Measurements from ENCODE around the gene PNISR. TPM values are rescaled to one million over a fixed set of nuclear protein-coding genes. Genes with fewer than 3 reads are reported as not detected.

The PNISR gene
- polyA plus RNA-seq, 1 of the 3 experiments (the other 2 are of a cell fraction), result 39.1 TPM

DNA sequence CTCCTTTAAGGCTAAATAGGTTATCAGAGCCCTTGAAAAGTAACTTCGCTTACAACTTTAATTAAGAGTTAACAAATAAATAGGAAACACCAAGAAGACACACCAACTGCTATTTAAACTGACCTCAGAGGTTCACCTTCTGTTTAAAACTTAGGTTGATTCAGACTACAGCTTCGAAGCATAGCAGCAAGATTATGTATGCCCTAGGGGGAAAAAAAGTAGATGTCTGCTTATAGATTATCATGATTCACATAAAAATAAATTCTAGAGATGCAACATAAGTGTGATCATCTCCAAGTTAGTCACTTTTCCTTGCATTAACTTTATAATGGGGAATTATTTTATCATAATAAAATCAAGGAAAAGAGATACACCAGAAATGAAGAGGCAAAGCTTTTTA is 8.9 kb downstream of the PNISR start (continued):
- no peak for TF ChIP-seq CTCF (IDR thresholded peaks at IDR 0.05)
- no peak for TF ChIP-seq MEF2A (IDR thresholded peaks at IDR 0.05; ENCODE audit: borderline replicate concordance, low read depth)
- no peak for TF ChIP-seq GABPA (IDR thresholded peaks at IDR 0.05; ENCODE audit: low read depth)
- no peak for TF ChIP-seq TCF12 (IDR thresholded peaks at IDR 0.05)
- no peak for TF ChIP-seq TAF1 (IDR thresholded peaks at IDR 0.05; ENCODE audit: borderline replicate concordance, low read depth, low read length)
- TF ChIP-seq POLR2AphosphoS5 (IDR thresholded peaks at IDR 0.05; ENCODE audit: low read depth, low read length), result no peak
- TF ChIP-seq ELF1 (IDR thresholded peaks at IDR 0.05), result no peak
- TF ChIP-seq, protein P1, sequence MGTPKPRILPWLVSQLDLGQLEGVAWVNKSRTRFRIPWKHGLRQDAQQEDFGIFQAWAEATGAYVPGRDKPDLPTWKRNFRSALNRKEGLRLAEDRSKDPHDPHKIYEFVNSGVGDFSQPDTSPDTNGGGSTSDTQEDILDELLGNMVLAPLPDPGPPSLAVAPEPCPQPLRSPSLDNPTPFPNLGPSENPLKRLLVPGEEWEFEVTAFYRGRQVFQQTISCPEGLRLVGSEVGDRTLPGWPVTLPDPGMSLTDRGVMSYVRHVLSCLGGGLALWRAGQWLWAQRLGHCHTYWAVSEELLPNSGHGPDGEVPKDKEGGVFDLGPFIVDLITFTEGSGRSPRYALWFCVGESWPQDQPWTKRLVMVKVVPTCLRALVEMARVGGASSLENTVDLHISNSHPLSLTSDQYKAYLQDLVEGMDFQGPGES (IDR thresholded peaks at IDR 0.05; ENCODE audit: low read depth, low read length), result no peak
- TF ChIP-seq YY1 (IDR thresholded peaks at IDR 0.05; ENCODE audit: low read depth), result no peak

DNA sequence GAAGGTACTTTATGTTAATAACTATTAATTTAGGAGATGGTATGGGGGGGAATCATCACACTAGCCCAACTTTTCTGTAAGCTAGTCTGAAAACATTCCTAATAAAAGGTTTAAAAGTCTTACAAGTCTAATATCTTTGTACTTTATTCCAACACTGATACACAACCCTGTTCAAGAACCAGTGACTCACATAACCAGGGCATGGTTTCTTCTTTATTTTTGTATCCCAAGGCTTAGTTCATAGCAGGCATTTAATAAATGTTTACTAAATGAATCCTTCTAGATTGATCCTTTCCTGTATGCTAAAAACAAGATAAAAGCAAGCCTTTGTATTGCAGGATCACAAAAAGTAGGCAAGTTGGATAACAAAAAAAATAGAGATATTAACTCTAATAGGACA is 9.7 kb downstream of the PNISR start:
- H4K20me1 ChIP-seq (ENCODE audit: insufficient read depth), result peaks cover 92% of the 10 kb centered on the region

More for the DNA sequence above, 9.7 kb downstream of the PNISR start:
- Histone ChIP-seq H3K9me3 (no peaks in the 10 kb centered on the region), H3K79me2 (ENCODE audit: insufficient read depth) (peaks cover 100% of the 10 kb centered on the region), H3K4me1 (ENCODE audit: control insufficient read depth in 1 of 2, insufficient read depth in 2 of 2, low read depth in 1 of 2, low read length in 1 of 2) (peaks cover 2 to 12% of the 10 kb centered on the region in 2 experiments; a peak in 3 of 4 replicates), H3K27me3 (ENCODE audit: insufficient read depth) (no peaks in the 10 kb centered on the region), H3K4me3 (ENCODE audit: low read depth in 2 of 2, low read length in 1 of 2) (no peak overlapping the region), H3K9me2 (no peaks in the 10 kb centered on the region), H3K4me2 (no peak overlapping the region), H3K9ac (no peak overlapping the region), H3F3A (replicated peaks; ENCODE audit: insufficient read depth) (no peaks in the 10 kb centered on the region), H3K27ac (ENCODE audit: low read depth in 2 of 2, low read length in 1 of 2) (no peak overlapping the region), H3K36me3 (replicated peaks in 1 of 2; ENCODE audit: control insufficient read depth in 1 of 2, insufficient read depth in 2 of 2, low read length in 1 of 2) (peaks cover 43 to 55% of the 10 kb centered on the region in 2 experiments), H2AFZ (ENCODE audit: low read depth) (no peak overlapping the region)
- TF ChIP-seq FOSL2 (IDR thresholded peaks at IDR 0.05; ENCODE audit: borderline replicate concordance, low read depth), result no peak
- no peak for TF ChIP-seq USF1 (IDR thresholded peaks at IDR 0.05; ENCODE audit: borderline replicate concordance, low read depth)
- no peak for TF ChIP-seq RAD21 (IDR thresholded peaks at IDR 0.05; ENCODE audit: low read length)
- TF ChIP-seq ZBTB33 (IDR thresholded peaks at IDR 0.05; ENCODE audit: borderline replicate concordance, low read depth), result no peak
- TF ChIP-seq CTCF (IDR thresholded peaks at IDR 0.05), result no peak
- no peak for TF ChIP-seq RCOR1 (IDR thresholded peaks at IDR 0.05; ENCODE audit: low read length)
- TF ChIP-seq CHD2 (IDR thresholded peaks at IDR 0.05; ENCODE audit: low read length, partially characterized antibody), result no peak
- TF ChIP-seq RXRA (IDR thresholded peaks at IDR 0.05; ENCODE audit: borderline replicate concordance, low read depth), result no peak
- TF ChIP-seq NRF1 (IDR thresholded peaks at IDR 0.05; ENCODE audit: low read depth, low read length), result no peak
- TF ChIP-seq, protein P1 (IDR thresholded peaks at IDR 0.05; ENCODE audit: low read depth, low read length), result no peak
- TF ChIP-seq JUND (IDR thresholded peaks at IDR 0.05), result no peak
- TF ChIP-seq SIN3A (IDR thresholded peaks at IDR 0.05; ENCODE audit: borderline replicate concordance, low read depth, low read length), result no peak
- no peak for TF ChIP-seq EZH2phosphoT487 (IDR thresholded peaks at IDR 0.05; ENCODE audit: borderline replicate concordance, low read depth)
- no peak for TF ChIP-seq NFIC (IDR thresholded peaks at IDR 0.05; ENCODE audit: borderline replicate concordance)
- TF ChIP-seq GATA2 (CRISPR knock-in tag; IDR thresholded peaks at IDR 0.05), result no peak
- no peak for TF ChIP-seq YY1 (IDR thresholded peaks at IDR 0.05; ENCODE audit: low read depth)
- TF ChIP-seq GABPA (IDR thresholded peaks at IDR 0.05; ENCODE audit: low read depth), result no peak
- no peak for TF ChIP-seq TCF12 (IDR thresholded peaks at IDR 0.05)
- no peak for TF ChIP-seq SMC3 (IDR thresholded peaks at IDR 0.05; ENCODE audit: low read depth, low read length)
- no peak for TF ChIP-seq MEF2A (IDR thresholded peaks at IDR 0.05; ENCODE audit: borderline replicate concordance, low read depth)
- CTCF ChIA-PET, result interaction anchor here (0.6 to 2.0 kb wide), 3 partner anchors 10 to 190 kb away, joined by 3 to 7 read pairs (median 6); no protein-coding TSS in a partner anchor
- DNase-seq, result no peak
- POLR2A ChIA-PET, result no interaction called here
